Forelimb muscle (tissue), 1 donor: ENCODE data around the gene STX3. TPM values are rescaled to one million over a fixed set of nuclear protein-coding genes. Genes with fewer than 3 reads are reported as not detected.
A peak's percentile ranks its signal among the peaks of the same experiment; 100 is the strongest.

Experiments
- DNase-seq: peaks from one replicate; pipeline ENCODE4 v3.0.0-alpha.2; 2013; ENCODE audit warnings: low read depth
- polyA plus RNA-seq: library from polyadenylated mRNA; unstranded; fragments of 120-200 nt; gene quantifications from one replicate; pipeline ENCODE4 v1.2.1, GENCODE V29; 2013; ENCODE audit not compliant: insufficient read length

Gene STX3
- 4.7 TPM for polyA plus RNA-seq

DNA sequence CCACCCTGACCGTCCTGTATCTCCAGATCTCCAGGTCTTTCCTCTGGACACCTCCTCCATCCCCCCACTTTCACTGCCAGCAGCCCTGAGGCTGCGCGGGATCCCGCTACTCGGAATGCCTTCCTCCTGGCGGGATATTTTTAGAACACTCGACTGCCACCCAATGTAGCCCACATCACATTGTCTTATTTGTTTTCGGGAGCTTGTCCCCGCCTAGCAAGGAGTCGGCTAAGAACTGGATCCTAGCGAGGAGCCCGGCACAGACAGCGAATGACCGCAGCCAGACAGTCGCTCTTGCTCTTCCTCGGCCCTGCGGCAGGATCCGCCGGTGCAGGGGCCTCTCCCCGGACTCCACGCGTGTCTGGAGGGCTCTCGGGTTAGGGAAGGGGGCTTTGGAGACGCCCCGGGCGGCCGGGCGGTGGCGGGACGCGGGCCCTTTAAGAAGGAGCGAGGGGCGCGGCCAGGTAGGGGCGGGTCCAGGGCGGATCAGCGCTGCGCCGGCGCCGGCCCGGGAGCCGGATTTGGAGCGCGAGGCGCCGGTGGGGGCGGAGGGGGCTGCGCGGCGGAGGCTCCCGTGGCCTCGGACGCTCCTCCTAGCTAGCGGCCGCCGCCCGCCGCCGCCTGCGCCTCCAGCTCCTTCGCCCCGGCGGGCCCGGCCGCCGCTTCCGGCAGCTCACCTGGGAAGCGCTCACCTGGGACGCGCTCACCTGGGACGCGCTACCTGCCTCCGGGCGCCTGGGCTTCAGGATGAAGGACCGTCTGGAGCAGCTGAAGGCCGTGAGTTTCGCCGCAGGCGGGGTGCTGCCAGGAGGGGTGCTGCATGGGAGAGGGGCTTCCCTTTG is at the start of gene STX3:
Gene STX3 (plus strand): TSS at position 518 of the 842 bp plus-strand sequence. CDS start 230 bp downstream, at position 748.
- DNase-seq: no peak

DNA sequence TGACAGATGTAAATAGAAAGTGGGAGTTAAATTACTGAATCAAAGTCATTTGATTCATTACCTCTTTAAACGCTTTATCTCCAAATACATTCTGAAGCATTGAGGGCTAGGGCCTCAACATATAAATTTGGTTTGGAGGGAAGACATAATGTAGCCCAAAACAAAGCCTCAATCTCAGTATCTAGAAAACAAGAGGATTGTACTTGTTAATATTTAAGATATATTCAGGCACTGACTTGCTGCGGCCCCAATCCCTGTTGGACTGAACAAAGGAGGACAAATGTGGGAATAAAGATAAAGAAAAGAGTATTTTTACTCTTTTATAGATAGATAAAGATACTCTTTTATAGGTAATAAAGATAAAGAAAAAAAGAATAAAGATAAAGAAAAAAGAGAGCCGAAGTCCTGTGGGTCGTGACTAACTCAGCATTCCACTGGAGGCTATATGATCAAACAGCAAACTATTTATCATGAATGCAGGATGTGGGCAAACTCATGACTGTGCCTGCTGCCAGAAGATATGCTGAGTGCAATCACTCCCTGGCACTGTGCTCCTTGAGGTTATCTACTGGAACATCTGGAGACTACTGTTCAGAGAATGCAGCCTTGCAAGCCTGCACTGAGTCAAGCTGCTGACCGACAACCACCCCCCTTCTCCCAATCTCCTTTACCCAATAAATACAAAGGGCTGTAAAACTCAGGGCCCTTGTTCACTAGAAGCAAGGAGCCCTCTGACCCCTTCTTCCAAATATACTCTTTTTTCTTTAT is 48.5 kb upstream of the STX3 start:
- no peak for DNase-seq

DNA sequence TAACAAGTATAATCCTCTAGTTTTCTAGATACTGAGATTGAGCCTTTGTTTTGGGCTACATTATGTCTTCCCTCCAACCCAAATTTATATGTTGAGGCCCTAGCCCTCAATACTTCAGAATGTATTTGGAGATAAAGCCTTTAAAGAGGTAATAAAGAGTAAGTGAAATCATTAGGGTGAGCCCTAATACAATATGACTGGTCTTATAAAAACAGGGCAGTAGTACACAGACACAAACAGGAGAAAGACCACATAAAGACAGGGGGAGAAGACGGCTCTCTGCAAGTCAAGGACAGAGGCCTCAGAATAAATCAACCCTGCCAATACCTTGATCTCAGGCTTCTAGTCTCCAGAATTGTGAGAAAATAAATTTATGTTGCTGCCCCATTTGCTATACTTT is 47.8 kb upstream of the STX3 start:
- DNase-seq: no peak

DNA sequence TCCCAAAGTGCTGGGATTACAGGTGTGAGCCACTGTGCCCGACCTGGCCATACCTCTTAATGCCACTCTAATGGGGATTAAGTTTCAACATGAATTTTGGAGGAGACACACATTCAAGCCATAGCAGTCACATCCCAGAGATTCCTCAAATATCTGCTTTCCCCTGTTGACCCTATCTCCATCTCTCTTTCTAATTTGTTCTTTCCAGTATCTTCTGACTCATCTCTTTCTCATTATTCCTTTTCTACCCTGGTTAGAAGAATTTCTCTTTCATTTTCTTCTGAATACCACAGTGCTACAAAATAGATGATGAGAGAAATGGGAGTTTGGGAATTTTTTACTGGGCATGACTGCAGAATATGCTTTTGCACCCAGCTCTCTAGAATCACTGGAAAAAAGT is 46.6 kb upstream of the STX3 start:
- no peak for DNase-seq

DNA sequence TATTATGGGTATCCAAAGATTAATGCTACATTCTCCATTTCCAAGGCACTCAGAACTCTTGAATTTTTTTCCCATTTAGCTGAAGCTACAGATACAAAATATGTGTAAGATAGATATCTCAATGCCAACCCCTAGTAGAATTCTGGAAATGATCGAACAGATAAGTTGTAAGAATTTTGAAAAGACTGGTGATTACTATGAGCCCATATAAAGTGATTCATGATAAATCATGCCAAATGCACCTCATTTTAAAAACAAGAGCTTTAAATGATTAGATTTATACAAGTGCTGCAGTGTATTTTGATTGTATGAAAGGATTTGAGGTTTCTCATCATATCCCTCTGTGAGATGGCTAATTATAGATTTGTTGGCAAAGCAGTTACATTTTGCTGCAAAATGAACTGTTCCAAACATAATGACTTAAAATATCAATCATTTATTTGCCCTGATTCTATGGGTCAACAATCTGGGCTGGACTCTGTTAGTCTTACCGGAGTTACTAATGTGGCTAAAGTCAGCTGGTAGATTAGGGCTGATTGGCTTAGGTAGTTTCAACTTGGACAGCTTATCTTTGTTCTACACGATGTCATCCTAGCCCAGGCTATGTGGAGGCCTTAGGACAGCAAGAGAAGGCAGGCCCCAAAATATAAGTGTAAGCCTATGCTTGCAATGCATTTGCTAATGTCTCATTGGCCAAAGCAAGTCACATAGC is 44.9 kb upstream of the STX3 start:
- DNase-seq: no peak

DNA sequence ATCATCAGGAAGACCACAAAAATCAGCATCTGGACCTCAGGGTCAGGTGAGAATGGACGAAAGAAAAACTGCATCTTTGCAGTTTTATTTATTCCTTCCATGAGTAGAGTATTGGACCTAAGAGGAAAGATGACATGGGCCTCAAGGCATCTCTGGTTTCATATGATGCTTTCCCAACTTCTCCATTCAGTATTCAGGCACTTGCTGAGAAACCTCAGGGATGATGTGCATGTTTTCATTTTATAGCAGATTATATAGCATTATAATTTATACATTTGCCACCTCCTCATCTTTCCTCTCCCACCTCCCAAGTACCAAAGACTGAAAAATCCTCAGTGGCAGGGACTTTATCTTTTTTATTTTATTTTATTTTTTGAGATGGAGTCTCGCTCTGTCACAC is 41.4 kb upstream of the STX3 start, which contains the start of gene OR10V1:
Gene OR10V1 (minus strand): TSS at position 101 of the 400 bp plus-strand sequence. CDS start 0 bp downstream, at position 101.
- DNase-seq: no peak

DNA sequence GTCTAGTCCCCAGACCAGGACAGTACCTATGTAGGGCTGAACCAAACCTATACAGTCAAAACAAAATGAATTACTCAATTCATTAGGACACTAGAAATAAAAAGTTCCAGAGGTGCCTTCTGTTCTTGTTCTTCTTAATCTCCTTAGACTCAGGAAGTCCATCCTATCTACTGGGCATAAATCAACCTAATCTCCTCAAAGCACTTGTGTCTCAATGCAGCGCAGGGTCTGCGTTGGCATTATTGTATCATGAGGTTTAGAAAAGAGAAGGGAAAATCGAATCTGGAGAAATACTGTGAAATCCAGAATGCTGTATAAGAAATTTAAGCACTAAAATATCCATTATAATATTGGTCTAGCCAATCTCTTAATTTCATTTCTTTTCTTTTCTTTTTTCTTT is 39.1 kb upstream of the STX3 start:
- DNase-seq: no peak

DNA sequence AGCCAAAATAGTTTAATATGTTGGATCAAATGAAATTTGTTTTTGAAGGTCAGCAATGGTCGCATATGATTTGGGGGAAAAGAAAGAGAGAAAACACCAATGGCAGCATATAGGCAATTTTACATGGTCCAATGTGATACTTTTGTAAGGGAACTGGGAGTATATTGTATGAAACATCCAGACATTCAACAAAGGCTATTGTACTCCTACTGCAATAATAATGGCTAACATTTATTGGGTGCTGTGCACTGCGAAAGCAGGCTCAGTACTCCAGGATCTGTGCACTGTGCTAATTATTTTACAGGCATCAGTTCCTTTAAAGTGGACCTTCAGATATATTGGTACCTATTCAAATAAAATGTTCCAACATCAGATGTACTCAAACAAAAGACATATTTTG is 35.6 kb upstream of the STX3 start:
- no peak for DNase-seq

DNA sequence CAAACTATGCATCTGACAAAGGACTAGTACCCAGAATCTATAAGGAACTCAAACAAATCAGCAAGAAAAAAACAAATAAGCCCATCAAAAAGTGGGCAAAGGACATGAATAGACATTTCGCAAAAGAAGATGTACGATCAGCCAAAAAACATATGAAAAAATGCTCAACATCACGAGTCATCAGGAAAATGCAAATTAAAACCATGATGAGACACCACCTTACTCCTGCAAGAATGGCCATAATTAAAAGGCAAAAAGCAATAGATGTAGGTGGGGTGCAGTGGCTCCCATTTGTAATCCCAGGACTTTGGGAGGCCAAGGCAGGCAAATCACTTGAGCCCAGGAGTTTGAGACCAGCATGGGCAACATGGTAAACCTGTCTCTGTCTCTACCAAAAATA is 31.1 kb upstream of the STX3 start:
- no peak for DNase-seq

DNA sequence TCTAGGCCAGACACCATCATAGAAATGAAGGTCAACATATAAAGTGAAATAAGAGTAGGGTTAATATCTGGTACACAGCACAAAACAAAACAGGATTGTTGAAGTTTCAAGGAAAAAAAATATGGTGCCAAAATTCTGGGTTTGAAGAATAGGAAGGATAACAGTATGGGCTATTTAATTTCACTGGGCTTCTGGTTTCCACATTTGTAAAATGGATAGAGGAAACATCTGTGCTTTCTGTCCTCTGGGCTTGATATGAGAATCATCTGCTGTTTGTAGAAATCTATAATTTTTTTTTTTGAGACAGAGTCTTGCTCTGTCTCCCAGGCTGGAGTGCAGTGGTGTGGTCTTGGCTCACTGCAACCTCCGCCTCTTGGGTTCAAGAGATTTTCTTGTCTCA is 27.8 kb upstream of the STX3 start:
- DNase-seq: no peak

DNA sequence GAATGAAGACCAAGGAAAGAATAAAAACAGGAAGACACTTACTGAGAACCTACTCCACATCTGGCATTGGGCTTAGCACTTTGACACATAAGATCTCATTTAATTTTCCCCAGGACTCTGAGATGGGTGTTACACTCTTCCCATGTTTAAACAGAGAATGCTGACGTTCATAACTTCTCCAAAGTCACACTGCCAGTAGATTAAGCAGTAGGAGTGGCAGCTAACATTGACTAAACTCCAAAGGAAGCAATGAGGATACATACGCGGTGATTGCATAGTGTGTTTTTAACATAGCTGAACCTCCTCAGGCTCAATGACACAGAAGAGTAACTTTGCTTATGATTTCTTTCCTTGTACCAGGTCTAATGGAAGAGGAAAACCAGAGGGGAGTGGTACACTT is 27.0 kb upstream of the STX3 start:
- no peak for DNase-seq

DNA sequence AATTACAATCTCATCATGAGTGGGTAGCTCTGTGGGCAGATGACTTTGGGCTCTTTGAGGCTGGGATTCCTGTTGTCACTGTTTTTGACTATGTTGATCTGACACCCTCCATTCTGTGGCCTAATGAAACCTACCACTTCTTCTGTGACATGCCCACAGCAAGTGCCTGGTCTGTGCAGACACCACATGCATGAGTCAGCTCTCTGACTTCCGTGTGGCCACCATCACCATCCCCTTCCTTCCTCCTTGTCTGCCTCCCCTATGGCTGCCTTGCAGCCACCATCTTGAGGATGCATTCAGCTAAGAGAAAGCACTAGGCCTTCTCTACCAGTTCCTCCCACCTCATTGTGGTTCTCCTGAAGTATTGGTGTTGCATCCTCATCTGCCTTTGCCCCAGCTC is 26.3 kb upstream of the STX3 start:
- no peak for DNase-seq

DNA sequence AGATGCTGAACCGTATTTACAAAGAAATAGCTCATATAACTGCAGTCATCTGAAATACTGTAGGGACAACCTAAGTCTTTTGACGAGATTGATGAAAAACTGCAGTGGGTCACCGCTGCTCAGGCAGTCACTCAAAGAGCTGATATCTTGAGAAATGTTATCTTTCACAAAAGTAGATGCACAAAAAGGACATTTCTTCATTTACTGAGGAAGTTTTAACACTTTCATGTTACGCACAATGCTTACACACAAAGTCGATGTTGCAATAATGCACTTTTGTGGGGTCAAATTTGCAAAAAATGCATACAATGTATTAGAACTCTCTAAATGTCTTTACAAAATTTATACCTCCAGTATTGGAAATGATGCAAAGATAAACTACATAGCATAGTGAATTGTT is 25.3 kb upstream of the STX3 start:
- DNase-seq: no peak

DNA sequence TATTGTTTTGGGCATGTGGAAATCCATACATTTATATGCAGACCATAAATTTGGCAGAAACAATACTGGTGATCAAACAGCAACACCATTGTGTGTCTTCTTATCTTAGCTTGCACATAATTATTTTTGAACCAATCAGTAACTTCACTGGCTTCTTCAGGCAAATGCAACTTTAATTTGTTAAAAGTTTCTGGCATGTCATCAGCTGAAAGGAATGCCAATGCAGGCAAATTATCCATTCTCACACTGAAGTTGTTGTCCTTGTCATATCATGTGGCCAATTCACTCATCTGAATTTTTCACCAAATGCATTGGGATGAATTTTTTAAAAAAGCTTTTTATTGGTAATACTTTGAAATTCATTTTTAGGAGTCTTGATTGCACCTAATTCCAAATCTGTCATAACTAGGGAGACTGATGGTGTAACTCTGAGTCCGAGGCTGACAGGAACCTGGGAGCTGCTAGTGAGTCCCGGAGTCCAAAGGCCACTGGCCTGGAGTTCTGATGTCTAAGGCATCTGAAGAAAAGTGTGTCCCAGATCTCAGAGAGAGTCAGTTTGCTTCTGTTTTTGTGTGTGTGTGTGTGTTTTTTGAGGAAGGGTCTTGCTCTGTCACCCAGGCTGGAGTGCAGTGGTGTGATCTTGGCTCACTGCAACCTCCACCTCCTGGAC is 24.1 kb upstream of the STX3 start:
- DNase-seq: no peak

DNA sequence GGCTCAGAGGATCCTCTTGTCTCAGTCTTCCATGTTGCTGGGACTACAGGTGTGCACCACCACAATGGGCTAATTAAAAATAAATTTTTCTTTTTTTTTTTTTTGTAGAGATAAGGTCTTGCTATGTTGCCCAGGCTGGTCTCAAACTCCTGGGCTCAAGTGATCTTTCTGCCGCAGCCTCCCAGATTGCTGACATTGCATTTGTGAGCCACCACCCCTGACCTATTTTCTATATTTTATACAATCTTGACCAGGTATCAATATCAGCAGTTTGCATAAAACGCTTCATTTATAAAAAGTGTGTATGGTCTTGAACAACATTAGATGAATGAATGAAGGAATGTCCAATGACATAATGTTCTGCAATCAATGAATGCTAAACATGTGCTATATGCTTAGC is 9.1 kb upstream of the STX3 start:
- DNase-seq: no peak

DNA sequence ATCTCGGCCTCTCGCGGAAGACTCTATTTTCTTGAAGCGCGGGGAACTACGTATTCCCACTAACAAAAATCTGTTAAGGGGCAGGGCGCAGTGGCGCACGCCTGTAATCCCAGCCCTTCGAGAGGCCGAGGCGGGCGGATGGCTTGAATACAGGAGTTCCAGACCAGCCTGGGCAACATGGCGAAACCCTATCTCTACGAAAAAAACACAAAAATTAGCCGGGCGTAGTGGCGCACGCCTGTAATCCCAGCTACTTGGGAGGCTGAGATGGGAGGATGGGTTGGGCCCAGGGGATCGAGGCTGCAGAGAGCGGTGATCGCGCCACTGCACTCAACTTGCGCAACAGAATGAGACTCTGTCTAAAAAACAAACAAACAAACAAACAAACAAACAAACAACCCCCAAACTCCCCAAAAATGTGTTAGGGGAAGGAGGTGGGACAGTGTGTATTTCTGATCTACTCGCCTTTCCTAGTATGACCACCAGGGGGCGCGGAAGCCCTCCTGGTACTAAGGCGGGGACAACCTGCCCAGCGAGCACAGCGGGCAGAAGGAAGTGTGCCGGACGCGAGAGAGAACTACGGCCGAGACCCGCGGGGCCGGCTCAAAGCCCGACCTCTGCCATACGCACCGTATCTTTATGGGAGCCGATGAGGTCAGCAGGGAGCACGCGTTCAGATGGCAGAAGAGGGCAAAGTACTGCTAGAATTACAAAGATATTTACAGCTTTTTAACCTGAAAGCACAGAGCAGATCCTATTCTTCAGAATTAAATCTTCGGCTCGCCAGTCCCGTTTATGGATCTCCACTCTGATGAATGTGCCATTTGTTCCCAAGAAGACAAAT is 1.3 kb upstream of the STX3 start:
- peak; percentile 38 for DNase-seq

DNA sequence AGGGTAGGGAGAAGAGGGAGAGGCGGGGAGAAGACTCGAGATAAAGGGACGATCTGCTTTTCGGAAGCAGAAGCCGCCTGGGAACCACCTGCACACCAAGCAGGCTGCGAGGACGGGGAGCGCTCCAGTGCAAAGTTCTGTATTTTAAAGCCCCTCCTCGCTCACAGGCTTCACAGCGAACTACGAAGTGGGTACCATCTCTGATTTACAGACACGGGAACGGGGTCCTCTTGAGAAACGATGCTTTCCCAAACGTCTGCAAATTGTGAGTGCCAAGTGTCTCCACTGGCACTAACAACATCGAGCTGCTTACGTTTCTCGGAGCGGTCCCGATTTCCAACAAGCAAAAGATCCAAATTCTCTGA is 700 bp upstream of the STX3 start:
- DNase-seq: no peak

DNA sequence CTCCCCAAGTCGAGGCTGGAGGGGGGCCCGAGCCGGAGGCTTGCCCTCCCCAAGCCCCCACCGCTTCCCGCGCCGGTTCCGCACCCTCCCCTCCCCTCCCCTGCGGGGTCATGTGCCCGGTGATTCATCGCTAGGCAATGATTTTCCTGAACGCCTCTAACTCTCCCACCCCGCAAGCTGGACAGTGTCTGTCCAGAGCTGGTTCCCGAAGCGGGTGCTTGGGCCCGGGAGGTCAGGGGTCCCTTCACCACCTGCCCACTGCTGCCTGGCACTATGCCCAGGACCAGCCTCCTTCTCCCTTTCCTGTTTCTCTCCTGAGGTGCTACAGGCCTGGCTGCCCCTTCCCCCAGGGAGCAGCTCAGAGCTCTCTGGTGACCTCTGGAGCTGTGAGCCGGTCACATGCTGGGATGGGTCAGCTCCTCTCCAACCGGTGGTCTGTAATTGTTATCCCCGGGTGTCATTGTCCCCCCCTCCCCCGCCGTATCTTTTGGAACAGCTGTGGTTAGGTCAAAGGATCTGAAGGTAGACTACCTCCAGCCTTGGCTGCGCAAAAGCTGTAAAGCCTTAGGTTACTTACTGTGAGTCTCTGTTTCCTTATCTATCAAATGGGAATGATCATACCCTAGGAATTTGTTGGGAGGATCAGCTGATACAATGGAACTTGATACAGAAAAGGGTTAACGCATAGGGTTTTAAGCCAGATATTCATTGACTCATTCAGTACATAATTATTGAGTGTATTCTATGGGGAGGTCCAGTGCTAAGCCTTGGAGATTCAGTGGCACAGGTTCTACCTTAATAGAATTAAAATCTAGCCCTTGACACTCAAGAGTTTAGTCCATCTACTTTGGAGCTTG is 753 bp downstream of the STX3 start:
- DNase-seq: no peak

DNA sequence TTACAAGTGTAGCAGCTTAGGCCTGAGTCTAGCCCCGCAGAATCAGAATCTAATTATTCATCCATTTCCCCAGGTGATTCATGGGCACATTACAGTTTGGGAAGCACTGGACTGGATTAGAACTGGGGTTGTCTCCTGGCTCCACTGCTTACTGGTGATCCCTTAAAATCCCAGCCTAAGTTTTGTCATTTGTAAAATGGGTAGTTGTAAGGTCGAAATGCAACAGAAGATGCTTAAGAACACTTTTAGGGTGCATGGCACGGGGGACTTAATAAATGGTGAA is 1.3 kb downstream of the STX3 start:
- no peak for DNase-seq

DNA sequence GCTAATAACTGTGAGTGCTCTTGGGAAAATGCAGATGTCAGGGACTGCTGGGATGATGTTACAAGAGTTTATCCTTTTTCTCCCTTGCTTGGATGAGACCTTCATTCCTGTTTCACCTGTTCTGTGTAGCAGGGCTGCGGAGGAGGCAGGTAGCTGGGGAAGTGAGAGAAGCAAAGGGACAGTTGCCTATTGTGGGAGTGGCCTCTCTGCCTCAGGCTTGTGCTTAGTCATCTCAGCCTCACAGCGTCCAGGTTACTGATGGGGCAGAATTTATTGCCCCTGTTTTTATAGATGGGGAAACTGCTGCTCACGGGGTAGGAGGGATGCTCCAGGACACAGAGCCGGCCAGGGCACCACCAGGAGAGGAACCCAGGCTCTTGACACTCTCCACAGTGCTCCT is 1.7 kb downstream of the STX3 start:
- no peak for DNase-seq
